Measurements from ENCODE around the gene FBXL16.

Gene FBXL16

DNA sequence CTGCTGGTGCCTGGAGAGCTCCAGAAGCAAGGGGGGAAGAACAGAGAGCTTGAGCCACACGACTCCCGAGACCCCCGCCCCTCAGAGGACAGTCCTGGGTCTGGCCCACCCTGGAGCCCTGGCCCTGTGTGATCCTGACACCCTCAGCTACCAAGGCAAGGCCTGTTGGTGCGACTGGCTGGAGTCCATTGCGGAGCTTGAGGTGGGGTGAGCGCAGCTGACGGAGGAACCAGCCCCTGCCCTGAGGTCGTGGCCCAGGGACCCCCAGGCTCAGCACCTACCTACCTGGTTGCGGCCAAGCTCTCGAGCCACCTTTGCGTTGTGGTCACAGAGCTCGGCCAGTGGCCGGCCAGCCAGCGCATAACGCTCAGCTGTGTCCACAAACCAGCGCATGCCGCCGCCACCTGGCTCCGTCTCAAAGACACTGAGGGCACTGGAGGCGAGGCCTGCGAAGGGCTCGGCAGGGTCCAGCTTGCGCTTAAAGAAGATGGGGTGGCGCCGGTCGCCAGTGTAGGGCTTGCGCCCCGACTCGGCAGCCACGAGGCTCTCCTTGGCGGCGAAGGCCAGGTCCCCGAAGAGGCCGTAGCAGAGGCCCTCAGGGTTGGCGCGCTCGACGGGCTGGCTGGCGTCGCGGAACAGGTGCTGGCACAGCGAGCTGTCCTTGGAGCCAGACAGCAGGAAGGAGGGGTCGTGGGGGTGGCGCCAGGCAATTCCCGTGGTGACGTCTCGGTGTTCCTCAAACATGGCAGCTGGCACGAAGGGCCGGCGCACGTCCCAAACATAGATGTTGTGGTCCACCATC is 18.9 kb downstream of the FBXL16 start:
- no peaks in the 10 kb centered on the region for H3K27me3 ChIP-seq (ENCODE audit: insufficient read depth, poor library complexity, severe bottlenecking)
- H3K27ac ChIP-seq (replicated peaks): no peak overlapping the region
- H3K4me3 ChIP-seq (replicated peaks; ENCODE audit: insufficient read depth, low read length): no peak overlapping the region
- no peak for DNase-seq (ENCODE audit: low read depth in 1 of 2, low spot score in 1 of 2)
- TF ChIP-seq CTCF (IDR thresholded peaks at IDR 0.05; ENCODE audit: insufficient read depth, low read length) (no peak), SPI1 (IDR thresholded peaks at IDR 0.05; ENCODE audit: borderline replicate concordance, low read depth) (no peak), GABPA (IDR thresholded peaks at IDR 0.05; ENCODE audit: low read depth) (no peak), POLR2AphosphoS5 (IDR thresholded peaks at IDR 0.05; ENCODE audit: low read depth) (no peak)
- TF ChIP-seq, protein P1, sequence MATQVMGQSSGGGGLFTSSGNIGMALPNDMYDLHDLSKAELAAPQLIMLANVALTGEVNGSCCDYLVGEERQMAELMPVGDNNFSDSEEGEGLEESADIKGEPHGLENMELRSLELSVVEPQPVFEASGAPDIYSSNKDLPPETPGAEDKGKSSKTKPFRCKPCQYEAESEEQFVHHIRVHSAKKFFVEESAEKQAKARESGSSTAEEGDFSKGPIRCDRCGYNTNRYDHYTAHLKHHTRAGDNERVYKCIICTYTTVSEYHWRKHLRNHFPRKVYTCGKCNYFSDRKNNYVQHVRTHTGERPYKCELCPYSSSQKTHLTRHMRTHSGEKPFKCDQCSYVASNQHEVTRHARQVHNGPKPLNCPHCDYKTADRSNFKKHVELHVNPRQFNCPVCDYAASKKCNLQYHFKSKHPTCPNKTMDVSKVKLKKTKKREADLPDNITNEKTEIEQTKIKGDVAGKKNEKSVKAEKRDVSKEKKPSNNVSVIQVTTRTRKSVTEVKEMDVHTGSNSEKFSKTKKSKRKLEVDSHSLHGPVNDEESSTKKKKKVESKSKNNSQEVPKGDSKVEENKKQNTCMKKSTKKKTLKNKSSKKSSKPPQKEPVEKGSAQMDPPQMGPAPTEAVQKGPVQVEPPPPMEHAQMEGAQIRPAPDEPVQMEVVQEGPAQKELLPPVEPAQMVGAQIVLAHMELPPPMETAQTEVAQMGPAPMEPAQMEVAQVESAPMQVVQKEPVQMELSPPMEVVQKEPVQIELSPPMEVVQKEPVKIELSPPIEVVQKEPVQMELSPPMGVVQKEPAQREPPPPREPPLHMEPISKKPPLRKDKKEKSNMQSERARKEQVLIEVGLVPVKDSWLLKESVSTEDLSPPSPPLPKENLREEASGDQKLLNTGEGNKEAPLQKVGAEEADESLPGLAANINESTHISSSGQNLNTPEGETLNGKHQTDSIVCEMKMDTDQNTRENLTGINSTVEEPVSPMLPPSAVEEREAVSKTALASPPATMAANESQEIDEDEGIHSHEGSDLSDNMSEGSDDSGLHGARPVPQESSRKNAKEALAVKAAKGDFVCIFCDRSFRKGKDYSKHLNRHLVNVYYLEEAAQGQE (IDR thresholded peaks at IDR 0.05; ENCODE audit: insufficient replicate concordance, low read depth): no peak

- H3K27me3 ChIP-seq (ENCODE audit: insufficient read depth, poor library complexity, severe bottlenecking): no peaks in the 10 kb centered on the region
- DNase-seq (ENCODE audit: low read depth in 1 of 2, low spot score in 1 of 2): peak in 1 of 2 experiments; percentile 71
- H3K27ac ChIP-seq (replicated peaks): peak overlapping the region; percentile 96
- TF ChIP-seq POLR2AphosphoS5 (IDR thresholded peaks at IDR 0.05; ENCODE audit: low read depth): peak; percentile 34; the same call in 1 of the 2 replicates
- TF ChIP-seq SPI1 (IDR thresholded peaks at IDR 0.05; ENCODE audit: borderline replicate concordance, low read depth): no peak
- no peak for TF ChIP-seq GABPA (IDR thresholded peaks at IDR 0.05; ENCODE audit: low read depth)
- peak; percentile 75 for TF ChIP-seq CTCF (IDR thresholded peaks at IDR 0.05; ENCODE audit: insufficient read depth, low read length)
- TF ChIP-seq, protein P1 (IDR thresholded peaks at IDR 0.05; ENCODE audit: insufficient replicate concordance, low read depth): no peak
- H3K4me3 ChIP-seq (replicated peaks; ENCODE audit: insufficient read depth, low read length): peak overlapping the region; percentile 47
These were observed 19.6 kb downstream of the FBXL16 start for GRCh38 chr16:685967-686366.

GRCh38 chr16:684961-685696 is 20.5 kb downstream of the FBXL16 start:
- Histone ChIP-seq H3K4me3 (replicated peaks; ENCODE audit: insufficient read depth, low read length) (peak overlapping the region; percentile 47), H3K27ac (replicated peaks) (peak overlapping the region; percentile 96), H3K27me3 (ENCODE audit: insufficient read depth, poor library complexity, severe bottlenecking) (no peaks in the 10 kb centered on the region)
- TF ChIP-seq POLR2AphosphoS5 (IDR thresholded peaks at IDR 0.05; ENCODE audit: low read depth) (peak; percentile 81), SPI1 (IDR thresholded peaks at IDR 0.05; ENCODE audit: borderline replicate concordance, low read depth) (peak; percentile 32; the same call in 1 of the 2 replicates), CTCF (IDR thresholded peaks at IDR 0.05; ENCODE audit: insufficient read depth, low read length) (no peak), GABPA (IDR thresholded peaks at IDR 0.05; ENCODE audit: low read depth) (no peak)
- TF ChIP-seq, protein P1 (IDR thresholded peaks at IDR 0.05; ENCODE audit: insufficient replicate concordance, low read depth): no peak
- DNase-seq (ENCODE audit: low read depth in 1 of 2, low spot score in 1 of 2): peak; percentile 90 to 94

Measured in HL-60 (cell line).